ENCODE measurements around the gene TAF1C. TPM values are rescaled to one million over a fixed set of nuclear protein-coding genes. Genes with fewer than 3 reads are reported as not detected.

The TAF1C gene
- polyA plus RNA-seq, 2 of the 4 experiments (the other 2 are of a cell fraction) = 13.2 to 38.6 TPM

GRCh38 chr16:84182104-84182503 is 4.8 kb downstream of the TAF1C start:
- DNase-seq (ENCODE audit: low read depth in 1 of 2, low spot score in 1 of 2) = no peak
- Histone ChIP-seq H3K4me1 (peaks cover 17% of the 10 kb centered on the region), H3K9me3 (no peaks in the 10 kb centered on the region), H3K27ac (no peak overlapping the region), H3K4me3 (no peak overlapping the region), H3K4me2 (no peak overlapping the region)
- POLR2A ChIA-PET = no interaction called here
- CTCF ChIA-PET = interaction anchor here (0.8 to 11.7 kb wide), 6 partner anchors 10 to 302 kb away, joined by 3 to 92 read pairs (median 8); partner anchors contain the start of gene MBTPS1
- FAIRE-seq = no peak
- no peak for ATAC-seq
- WGBS (ENCODE audit: missing lambda C conversion rate) = 97% methylated on average over 11 of the region's 18 CpGs
- TF ChIP-seq RNF2 (IDR thresholded peaks at IDR 0.05; ENCODE audit: borderline replicate concordance, low read depth) = no peak
- no peak for TF ChIP-seq KDM1A (IDR thresholded peaks at IDR 0.05; ENCODE audit: low read depth)
- TF ChIP-seq ZFP36 (IDR thresholded peaks at IDR 0.05; ENCODE audit: borderline replicate concordance, partially characterized antibody) = no peak
- TF ChIP-seq EHF (CRISPR knock-in tag; IDR thresholded peaks at IDR 0.05) = no peak
- TF ChIP-seq HDAC2 (IDR thresholded peaks at IDR 0.05) = no peak
- TF ChIP-seq KDM5A (IDR thresholded peaks at IDR 0.05) = no peak
- no peak for TF ChIP-seq HOXA7 (CRISPR knock-in tag; IDR thresholded peaks at IDR 0.05)
- TF ChIP-seq POLR2AphosphoS2 (conservative IDR thresholded peaks at IDR 0.05; ENCODE audit: low read length) = no peak
- TF ChIP-seq RAD21 (conservative IDR thresholded peaks at IDR 0.05 in 1 of 2, IDR thresholded peaks at IDR 0.05 in 1 of 2) = no peak
- no peak for TF ChIP-seq JUNB (IDR thresholded peaks at IDR 0.05)
- no peak for TF ChIP-seq MAZ (IDR thresholded peaks at IDR 0.05; ENCODE audit: borderline replicate concordance, low read depth, low read length)
- no peak for TF ChIP-seq ELK1 (IDR thresholded peaks at IDR 0.05; ENCODE audit: low read depth, low read length)
- TF ChIP-seq HMGXB4 (CRISPR knock-in tag; IDR thresholded peaks at IDR 0.05; ENCODE audit: borderline replicate concordance) = no peak
- no peak for TF ChIP-seq HOXB13 (CRISPR knock-in tag; IDR thresholded peaks at IDR 0.05; ENCODE audit: low read depth)
- no peak for TF ChIP-seq USF2 (IDR thresholded peaks at IDR 0.05)
- TF ChIP-seq BHLHE40 (IDR thresholded peaks at IDR 0.05; ENCODE audit: low read depth, low read length) = no peak
- no peak for TF ChIP-seq CBX2 (IDR thresholded peaks at IDR 0.05; ENCODE audit: borderline replicate concordance, low read depth)
- TF ChIP-seq HOXB5 (CRISPR knock-in tag; IDR thresholded peaks at IDR 0.05) = no peak

- ATAC-seq (no peak), DNase-seq (ENCODE audit: low read depth in 1 of 2, low spot score in 1 of 2) (no peak), FAIRE-seq (no peak)
- no peak overlapping the region for H3K4me3 ChIP-seq
- peaks cover 25% of the 10 kb centered on the region for H3K4me1 ChIP-seq
- TF ChIP-seq FOSL2 (IDR thresholded peaks at IDR 0.05) (no peak), FOSL2 (CRISPR knock-in tag; IDR thresholded peaks at IDR 0.05) (no peak), POLR2A (IDR thresholded peaks at IDR 0.05; ENCODE audit: low read length) (no peak), SREBF2 (IDR thresholded peaks at IDR 0.05) (no peak), RAD21 (conservative IDR thresholded peaks at IDR 0.05 in 1 of 2, IDR thresholded peaks at IDR 0.05 in 1 of 2) (no peak), POLR2AphosphoS2 (conservative IDR thresholded peaks at IDR 0.05; ENCODE audit: low read length) (no peak), ZSCAN20 (CRISPR knock-in tag; IDR thresholded peaks at IDR 0.05) (no peak), HOXB5 (CRISPR knock-in tag; IDR thresholded peaks at IDR 0.05) (no peak), HOXA7 (CRISPR knock-in tag; IDR thresholded peaks at IDR 0.05) (no peak), CEBPB (IDR thresholded peaks at IDR 0.05) (no peak), RFX5 (IDR thresholded peaks at IDR 0.05) (no peak), EHMT2 (IDR thresholded peaks at IDR 0.05; ENCODE audit: low read depth) (no peak), NR3C1 (IDR thresholded peaks at IDR 0.05) (no peak), HOXB13 (CRISPR knock-in tag; IDR thresholded peaks at IDR 0.05; ENCODE audit: low read depth) (no peak), RARB (CRISPR knock-in tag; IDR thresholded peaks at IDR 0.05) (no peak), TP53 (CRISPR knock-in tag; IDR thresholded peaks at IDR 0.05) (no peak), HES2 (IDR thresholded peaks at IDR 0.05) (no peak)
- no peaks in the 10 kb centered on the region for H3K9me3 ChIP-seq
- ChIA-PET POLR2A (no interaction called here), CTCF (interaction anchor here (0.9 to 11.7 kb wide), 6 partner anchors 9 to 303 kb away, joined by 3 to 92 read pairs (median 26); partner anchors contain the start of gene MBTPS1)
- H3K27ac ChIP-seq = no peak overlapping the region
- H3K4me2 ChIP-seq = no peak overlapping the region
- 86% methylated on average over 32 of the region's 41 CpGs for WGBS (ENCODE audit: missing lambda C conversion rate)
Observed at GRCh38 chr16:84181144-84181915, 5.5 kb downstream of the TAF1C start.
